MM.1S (cell line): ENCODE data around the gene TMCC1.

Experiments
- CTCF ChIP-seq: fragments of 300-600 bp; sonication (generic); IDR thresholded peaks from 2 replicates; pipeline ENCODE4 v1.5.1; 2016; ENCODE audit warnings: antibody characterized with exemption, low read length, mixed read lengths
- EZH2 ChIP-seq: fragments of 300-600 bp; sonication (generic); optimal IDR thresholded peaks from 2 replicates; pipeline ENCODE3; 2017; ENCODE audit warnings: low read depth, mild to moderate bottlenecking, antibody characterized with exemption, low read length, mixed read lengths

- TF ChIP-seq CTCF (no peak), EZH2 (no peak)
Observed at GRCh38 chr3:129610276-129610675, 283.2 kb downstream of the TMCC1 start.
